ENCODE results near the gene CLEC4D. TPM values are rescaled to one million over a fixed set of nuclear protein-coding genes. Genes with fewer than 3 reads are reported as not detected.
"Not testable (repeated sequence)": the region's sequence is repeated elsewhere in the genome, so short reads cannot be mapped to it uniquely, and the experiment has no call there.

CLEC4D gene
- total RNA-seq, 1 donor: not detected

GRCh38 chr12:8483079-8483478 is 30.2 kb upstream of the CLEC4D start:
- DNase-seq (ENCODE audit: low read depth): no peak
- no peak for TF ChIP-seq CTCF (IDR thresholded peaks at IDR 0.05; ENCODE audit: insufficient read depth, low read depth, low read length)
- H3K4me3 ChIP-seq (ENCODE audit: low read depth, low read length): no peak overlapping the region

- DNase-seq (ENCODE audit: low read depth): no peak
- no peak overlapping the region for H3K4me3 ChIP-seq (ENCODE audit: low read depth, low read length)
- TF ChIP-seq CTCF (IDR thresholded peaks at IDR 0.05; ENCODE audit: insufficient read depth, low read depth, low read length): no peak
These were observed 21.4 kb upstream of the CLEC4D start for GRCh38 chr12:8491646-8492530.

GRCh38 chr12:8493084-8493483 is 20.2 kb upstream of the CLEC4D start:
- no peak for TF ChIP-seq CTCF (IDR thresholded peaks at IDR 0.05; ENCODE audit: insufficient read depth, low read depth, low read length)
- H3K4me3 ChIP-seq (ENCODE audit: low read depth, low read length): no peak overlapping the region
- DNase-seq (ENCODE audit: low read depth): no peak

- H3K4me3 ChIP-seq (ENCODE audit: low read depth, low read length); DNase-seq (ENCODE audit: low read depth): not testable (repeated sequence)
These were observed 17.6 kb upstream of the CLEC4D start for GRCh38 chr12:8495671-8496070.

- H3K4me3 ChIP-seq (ENCODE audit: low read depth, low read length); DNase-seq (ENCODE audit: low read depth): not testable (repeated sequence)
These were observed 17.2 kb upstream of the CLEC4D start for GRCh38 chr12:8496074-8496473.

GRCh38 chr12:8499616-8500015 is 13.7 kb upstream of the CLEC4D start:
- TF ChIP-seq CTCF (IDR thresholded peaks at IDR 0.05; ENCODE audit: insufficient read depth, low read depth, low read length): no peak
- H3K4me3 ChIP-seq (ENCODE audit: low read depth, low read length): no peak overlapping the region
- no peak for DNase-seq (ENCODE audit: low read depth)

- no peak for DNase-seq (ENCODE audit: low read depth)
- no peak overlapping the region for H3K4me3 ChIP-seq (ENCODE audit: low read depth, low read length)
- no peak for TF ChIP-seq CTCF (IDR thresholded peaks at IDR 0.05; ENCODE audit: insufficient read depth, low read depth, low read length)
These were observed 11.6 kb upstream of the CLEC4D start for GRCh38 chr12:8501720-8502119.

- TF ChIP-seq CTCF (IDR thresholded peaks at IDR 0.05; ENCODE audit: insufficient read depth, low read depth, low read length): no peak
- no peak for DNase-seq (ENCODE audit: low read depth)
- no peak overlapping the region for H3K4me3 ChIP-seq (ENCODE audit: low read depth, low read length)
These were observed 9.0 kb upstream of the CLEC4D start for GRCh38 chr12:8504351-8504750.

Data from fibroblast of villous mesenchyme (primary cell).